ENCODE results near the gene ASTN1. TPM values are rescaled to one million over a fixed set of nuclear protein-coding genes. Genes with fewer than 3 reads are reported as not detected.
A peak's percentile ranks its signal among the peaks of the same experiment; 100 is the strongest.

The ASTN1 gene
- polyA plus RNA-seq, 1 of the 3 experiments (the other 2 are of a cell fraction): 0.13 TPM

DNA sequence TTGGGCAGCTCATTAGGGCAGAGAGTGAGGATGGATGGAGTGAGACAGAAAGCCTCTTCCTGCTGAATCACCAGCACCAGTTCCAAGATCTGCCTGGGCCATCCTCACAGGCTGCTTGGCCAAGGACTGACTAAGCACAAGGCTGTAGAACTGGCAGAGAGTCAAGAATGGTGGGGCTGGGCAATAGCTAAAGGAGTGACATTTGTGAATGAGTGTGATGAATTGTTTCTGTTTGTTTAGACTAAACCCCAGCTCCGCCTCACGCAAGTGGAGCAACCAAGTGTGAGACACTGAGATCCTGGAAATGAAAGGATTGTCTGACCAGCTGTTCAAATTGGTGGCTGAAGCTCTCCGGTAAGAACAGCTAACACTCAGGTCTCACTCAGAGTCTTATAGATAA lies 44.8 kb upstream of the ASTN1 start:
- H2AFZ ChIP-seq (ENCODE audit: low read depth): no peak overlapping the region
- CTCF ChIA-PET: interaction anchor here (1.4 kb wide), 1 partner anchor 28 kb away, joined by 4 read pairs; no protein-coding TSS in a partner anchor

DNA sequence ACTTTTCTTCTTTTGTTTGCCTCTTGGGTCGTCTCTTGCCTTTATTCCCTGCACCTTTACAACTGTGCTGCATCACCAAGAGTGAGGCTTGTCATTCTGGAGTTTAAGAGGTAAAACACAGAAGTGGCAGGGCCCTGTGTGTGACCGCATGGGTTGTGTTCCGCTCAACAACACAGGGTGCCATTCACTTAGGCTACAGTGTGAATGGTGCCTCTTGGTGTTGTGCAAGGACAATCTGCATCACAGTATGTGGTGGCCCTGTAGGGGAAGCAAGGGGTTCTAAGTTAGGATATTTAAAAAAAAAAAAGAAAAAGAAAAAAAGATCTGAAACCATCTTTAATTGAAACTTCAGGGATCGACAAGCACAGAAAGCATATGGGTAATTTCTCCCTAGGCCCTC lies 44.4 kb upstream of the ASTN1 start:
- no peaks in the 10 kb centered on the region for H3F3A ChIP-seq (replicated peaks; ENCODE audit: insufficient read depth)
- no peaks in the 10 kb centered on the region for H3K9me2 ChIP-seq
- POLR2A ChIA-PET: no interaction called here
- no peak overlapping the region for H3K9ac ChIP-seq
- H3K4me1 ChIP-seq (ENCODE audit: control insufficient read depth in 1 of 2, insufficient read depth in 2 of 2, low read depth in 1 of 2, low read length in 1 of 2): peaks cover 4 to 24% of the 10 kb centered on the region in 2 experiments; a peak in 3 of 4 replicates
- WGBS (ENCODE audit: low lambda C conversion rate): 44% methylated on average over 4 of the region's 4 CpGs
- no peak overlapping the region; a peak in 1 of 4 replicates for H3K27ac ChIP-seq (ENCODE audit: low read depth in 2 of 2, low read length in 1 of 2)
- no peaks in the 10 kb centered on the region for H3K9me3 ChIP-seq
- CTCF ChIA-PET: no interaction called here
- no peaks in the 10 kb centered on the region for H4K20me1 ChIP-seq (ENCODE audit: insufficient read depth)
- H3K4me2 ChIP-seq: 0 out of 2 replicates have a peak overlapping the region, but pooled peaks have one; percentile 3
- no peak for DNase-seq
- no peaks in the 10 kb centered on the region for H3K36me3 ChIP-seq (replicated peaks in 1 of 2; ENCODE audit: control insufficient read depth in 1 of 2, insufficient read depth in 2 of 2, low read length in 1 of 2)
- H2AFZ ChIP-seq (ENCODE audit: low read depth): no peak overlapping the region
- no peaks in the 10 kb centered on the region for H3K27me3 ChIP-seq (ENCODE audit: insufficient read depth)
- no peak overlapping the region for H3K4me3 ChIP-seq (ENCODE audit: low read depth in 2 of 2, low read length in 1 of 2)
- TF ChIP-seq, protein P1, sequence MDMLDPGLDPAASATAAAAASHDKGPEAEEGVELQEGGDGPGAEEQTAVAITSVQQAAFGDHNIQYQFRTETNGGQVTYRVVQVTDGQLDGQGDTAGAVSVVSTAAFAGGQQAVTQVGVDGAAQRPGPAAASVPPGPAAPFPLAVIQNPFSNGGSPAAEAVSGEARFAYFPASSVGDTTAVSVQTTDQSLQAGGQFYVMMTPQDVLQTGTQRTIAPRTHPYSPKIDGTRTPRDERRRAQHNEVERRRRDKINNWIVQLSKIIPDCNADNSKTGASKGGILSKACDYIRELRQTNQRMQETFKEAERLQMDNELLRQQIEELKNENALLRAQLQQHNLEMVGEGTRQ (IDR thresholded peaks at IDR 0.05; ENCODE audit: borderline replicate concordance, low read depth, low read length): no peak
- TF ChIP-seq FOXJ3 (CRISPR knock-in tag; IDR thresholded peaks at IDR 0.05) (no peak), TAF1 (IDR thresholded peaks at IDR 0.05; ENCODE audit: borderline replicate concordance, low read depth, low read length) (no peak), SMC3 (IDR thresholded peaks at IDR 0.05; ENCODE audit: low read depth, low read length) (no peak), GATA2 (CRISPR knock-in tag; IDR thresholded peaks at IDR 0.05) (no peak), MEF2A (IDR thresholded peaks at IDR 0.05; ENCODE audit: borderline replicate concordance, low read depth) (no peak), RCOR1 (IDR thresholded peaks at IDR 0.05; ENCODE audit: low read length) (no peak), EP300 (IDR thresholded peaks at IDR 0.05; ENCODE audit: borderline replicate concordance in 1 of 2, low read depth in 1 of 2, low read length in 1 of 2) (no peak)
- TF ChIP-seq, protein P2, sequence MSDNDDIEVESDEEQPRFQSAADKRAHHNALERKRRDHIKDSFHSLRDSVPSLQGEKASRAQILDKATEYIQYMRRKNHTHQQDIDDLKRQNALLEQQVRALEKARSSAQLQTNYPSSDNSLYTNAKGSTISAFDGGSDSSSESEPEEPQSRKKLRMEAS (IDR thresholded peaks at IDR 0.05; ENCODE audit: low read depth): no peak
- TF ChIP-seq, protein P3, sequence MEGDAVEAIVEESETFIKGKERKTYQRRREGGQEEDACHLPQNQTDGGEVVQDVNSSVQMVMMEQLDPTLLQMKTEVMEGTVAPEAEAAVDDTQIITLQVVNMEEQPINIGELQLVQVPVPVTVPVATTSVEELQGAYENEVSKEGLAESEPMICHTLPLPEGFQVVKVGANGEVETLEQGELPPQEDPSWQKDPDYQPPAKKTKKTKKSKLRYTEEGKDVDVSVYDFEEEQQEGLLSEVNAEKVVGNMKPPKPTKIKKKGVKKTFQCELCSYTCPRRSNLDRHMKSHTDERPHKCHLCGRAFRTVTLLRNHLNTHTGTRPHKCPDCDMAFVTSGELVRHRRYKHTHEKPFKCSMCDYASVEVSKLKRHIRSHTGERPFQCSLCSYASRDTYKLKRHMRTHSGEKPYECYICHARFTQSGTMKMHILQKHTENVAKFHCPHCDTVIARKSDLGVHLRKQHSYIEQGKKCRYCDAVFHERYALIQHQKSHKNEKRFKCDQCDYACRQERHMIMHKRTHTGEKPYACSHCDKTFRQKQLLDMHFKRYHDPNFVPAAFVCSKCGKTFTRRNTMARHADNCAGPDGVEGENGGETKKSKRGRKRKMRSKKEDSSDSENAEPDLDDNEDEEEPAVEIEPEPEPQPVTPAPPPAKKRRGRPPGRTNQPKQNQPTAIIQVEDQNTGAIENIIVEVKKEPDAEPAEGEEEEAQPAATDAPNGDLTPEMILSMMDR (IDR thresholded peaks at IDR 0.05): no peak
- no peaks in the 10 kb centered on the region for H3K79me2 ChIP-seq (ENCODE audit: insufficient read depth)

More for the DNA sequence above, 44.8 kb upstream of the ASTN1 start:
- TF ChIP-seq FOXM1 (IDR thresholded peaks at IDR 0.05; ENCODE audit: low read depth) (no peak), SIN3A (IDR thresholded peaks at IDR 0.05; ENCODE audit: borderline replicate concordance, low read depth, low read length) (no peak), TCF12 (IDR thresholded peaks at IDR 0.05) (peak; percentile 16; the same call in 1 of the 2 replicates), FOSL2 (IDR thresholded peaks at IDR 0.05; ENCODE audit: borderline replicate concordance, low read depth) (peak; percentile 49; the same call in 1 of the 2 replicates), MXI1 (IDR thresholded peaks at IDR 0.05; ENCODE audit: low read depth, low read length) (no peak), ELF1 (IDR thresholded peaks at IDR 0.05) (no peak), TAF1 (IDR thresholded peaks at IDR 0.05; ENCODE audit: borderline replicate concordance, low read depth, low read length) (no peak), JUND (IDR thresholded peaks at IDR 0.05) (peak; percentile 23; the same call in 1 of the 2 replicates), NFIC (IDR thresholded peaks at IDR 0.05; ENCODE audit: borderline replicate concordance) (peak; percentile 74)
- TF ChIP-seq, protein P4, sequence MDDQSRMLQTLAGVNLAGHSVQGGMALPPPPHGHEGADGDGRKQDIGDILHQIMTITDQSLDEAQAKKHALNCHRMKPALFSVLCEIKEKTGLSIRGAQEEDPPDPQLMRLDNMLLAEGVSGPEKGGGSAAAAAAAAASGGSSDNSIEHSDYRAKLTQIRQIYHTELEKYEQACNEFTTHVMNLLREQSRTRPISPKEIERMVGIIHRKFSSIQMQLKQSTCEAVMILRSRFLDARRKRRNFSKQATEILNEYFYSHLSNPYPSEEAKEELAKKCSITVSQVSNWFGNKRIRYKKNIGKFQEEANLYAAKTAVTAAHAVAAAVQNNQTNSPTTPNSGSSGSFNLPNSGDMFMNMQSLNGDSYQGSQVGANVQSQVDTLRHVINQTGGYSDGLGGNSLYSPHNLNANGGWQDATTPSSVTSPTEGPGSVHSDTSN (IDR thresholded peaks at IDR 0.05): peak; percentile 70
- TF ChIP-seq, protein P3 (IDR thresholded peaks at IDR 0.05): no peak
- Histone ChIP-seq H4K20me1 (ENCODE audit: insufficient read depth) (no peaks in the 10 kb centered on the region), H3K9me3 (no peaks in the 10 kb centered on the region), H3K36me3 (replicated peaks in 1 of 2; ENCODE audit: control insufficient read depth in 1 of 2, insufficient read depth in 2 of 2, low read length in 1 of 2) (no peaks in the 10 kb centered on the region), H3K9me2 (no peaks in the 10 kb centered on the region), H3K4me2 (0 out of 2 replicates have a peak overlapping the region, but pooled peaks have one; percentile 3), H3K4me1 (ENCODE audit: control insufficient read depth in 1 of 2, insufficient read depth in 2 of 2, low read depth in 1 of 2, low read length in 1 of 2) (peaks cover 4 to 24% of the 10 kb centered on the region in 2 experiments; a peak in 3 of 4 replicates), H3F3A (replicated peaks; ENCODE audit: insufficient read depth) (no peaks in the 10 kb centered on the region), H3K79me2 (ENCODE audit: insufficient read depth) (no peaks in the 10 kb centered on the region), H3K27me3 (ENCODE audit: insufficient read depth) (no peaks in the 10 kb centered on the region), H3K9ac (no peak overlapping the region), H3K4me3 (ENCODE audit: low read depth in 2 of 2, low read length in 1 of 2) (no peak overlapping the region), H3K27ac (ENCODE audit: low read depth in 2 of 2, low read length in 1 of 2) (no peak overlapping the region; a peak in 1 of 4 replicates)
- POLR2A ChIA-PET: no interaction called here
- DNase-seq: no peak
- WGBS (ENCODE audit: low lambda C conversion rate): 19% methylated on average over 3 of the region's 3 CpGs
